ENCODE data around the gene LZTR1.

Gene LZTR1

DNA sequence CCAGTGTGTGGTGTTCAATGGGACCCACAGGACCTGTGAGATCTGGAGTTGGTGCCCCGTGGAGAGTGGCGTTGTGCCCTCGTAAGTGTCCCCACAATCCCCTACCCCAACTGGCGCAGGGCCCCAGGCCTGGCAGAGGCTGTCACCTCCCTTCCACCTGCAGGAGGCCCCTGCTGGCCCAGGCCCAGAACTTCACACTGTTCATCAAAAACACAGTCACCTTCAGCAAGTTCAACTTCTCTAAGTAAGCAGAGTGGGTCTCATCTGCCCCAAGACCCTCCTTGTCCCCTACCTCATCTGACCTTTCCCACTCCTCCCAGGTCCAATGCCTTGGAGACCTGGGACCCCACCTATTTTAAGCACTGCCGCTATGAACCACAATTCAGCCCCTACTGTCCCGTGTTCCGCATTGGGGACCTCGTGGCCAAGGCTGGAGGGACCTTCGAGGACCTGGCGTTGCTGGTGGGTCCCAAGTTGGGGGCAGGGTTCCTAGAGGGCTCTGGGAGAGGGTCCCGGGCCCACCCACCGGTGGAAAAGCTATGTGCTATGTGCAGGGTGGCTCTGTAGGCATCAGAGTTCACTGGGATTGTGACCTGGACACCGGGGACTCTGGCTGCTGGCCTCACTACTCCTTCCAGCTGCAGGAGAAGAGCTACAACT lies 41.0 kb downstream of the LZTR1 start:
- H2BK15ac ChIP-seq (ENCODE audit: low read length): no peak overlapping the region
- H3K4me3 ChIP-seq (ENCODE audit: low read length in 2 of 2): peak overlapping the region in 1 of 2 donors; percentile 43
- H3K4ac ChIP-seq (ENCODE audit: low read length): peak overlapping the region; percentile 11
- no CpG with 5 or more reads among the region's 13 CpGs for WGBS, 2 donors (ENCODE audit: extremely low coverage in 2 of 2, insufficient read length in 2 of 2, insufficient replicate concordance in 1 of 2)
- no peak overlapping the region for H4K91ac ChIP-seq (ENCODE audit: low read depth, low read length, poor library complexity)
- H3K14ac ChIP-seq (ENCODE audit: low read length): no peak overlapping the region
- H3K23ac ChIP-seq (ENCODE audit: low read depth, low read length, poor library complexity): no peak overlapping the region
- H2BK12ac ChIP-seq (ENCODE audit: low read length): no peak overlapping the region
- H3K4me1 ChIP-seq (ENCODE audit: control insufficient read depth in 2 of 2, insufficient read depth in 1 of 2, low read depth in 1 of 2, low read length in 2 of 2): peaks cover 0 to 2% of the 10 kb centered on the region in 2 donors
- H3K9ac ChIP-seq (ENCODE audit: low read depth, low read length, poor library complexity): no peak overlapping the region
- H2BK120ac ChIP-seq (ENCODE audit: low read depth, low read length): peak overlapping the region; percentile 61
- H4K8ac ChIP-seq (ENCODE audit: low read depth, low read length): no peak overlapping the region
- no peak overlapping the region for H2AFZ ChIP-seq (ENCODE audit: low read length)
- H3K4me2 ChIP-seq (ENCODE audit: insufficient read depth, low read length, poor library complexity, severe bottlenecking): no peak overlapping the region
- peak overlapping the region; percentile 75 for H2BK5ac ChIP-seq (ENCODE audit: low read length)
- no peak overlapping the region for H3K27ac ChIP-seq (replicated peaks; ENCODE audit: low read length)
- H3K27me3 ChIP-seq (ENCODE audit: control insufficient read depth in 3 of 3, insufficient read depth in 3 of 3, low read depth in 1 of 3, low read length in 3 of 3): peaks cover 0 to 9% (median 0%) of the 10 kb centered on the region in 3 experiments
- H3K18ac ChIP-seq (ENCODE audit: low read length): no peak overlapping the region
- DNase-seq (ENCODE audit: low spot score): no peak
- peak overlapping the region; percentile 95 for H2AK5ac ChIP-seq (ENCODE audit: low read depth, low read length)
- peaks cover 0 to 5% of the 10 kb centered on the region in 2 donors for H3K9me3 ChIP-seq (replicated peaks in 1 of 2; ENCODE audit: control insufficient read depth in 2 of 2, insufficient read depth in 1 of 2, low read depth in 1 of 2, low read length in 2 of 2)
- H3K79me1 ChIP-seq (ENCODE audit: low read depth, low read length): peaks cover 3% of the 10 kb centered on the region
- H3K36me3 ChIP-seq (replicated peaks in 1 of 2; ENCODE audit: control insufficient read depth in 2 of 2, insufficient read depth in 2 of 2, low read length in 2 of 2): no peaks in the 10 kb centered on the region

GRCh38 chr22:21025266-21025665 lies 43.2 kb downstream of the LZTR1 start:
- Histone ChIP-seq H3K9me3 (replicated peaks in 1 of 2; ENCODE audit: control insufficient read depth in 2 of 2, insufficient read depth in 1 of 2, low read depth in 1 of 2, low read length in 2 of 2) (peaks cover 0 to under 1% of the 10 kb centered on the region in 2 donors), H4K91ac (ENCODE audit: low read depth, low read length, poor library complexity) (no peak overlapping the region), H3K36me3 (replicated peaks in 1 of 2; ENCODE audit: control insufficient read depth in 2 of 2, insufficient read depth in 2 of 2, low read length in 2 of 2) (no peaks in the 10 kb centered on the region), H2BK12ac (ENCODE audit: low read length) (no peak overlapping the region), H2AFZ (ENCODE audit: low read length) (no peak overlapping the region), H3K9ac (ENCODE audit: low read depth, low read length, poor library complexity) (no peak overlapping the region), H3K4me1 (ENCODE audit: control insufficient read depth in 2 of 2, insufficient read depth in 1 of 2, low read depth in 1 of 2, low read length in 2 of 2) (peaks cover 2 to 8% of the 10 kb centered on the region in 2 donors), H2AK5ac (ENCODE audit: low read depth, low read length) (peak overlapping the region; percentile 83), H4K8ac (ENCODE audit: low read depth, low read length) (no peak overlapping the region), H3K79me1 (ENCODE audit: low read depth, low read length) (peaks cover 1% of the 10 kb centered on the region), H3K4me2 (ENCODE audit: insufficient read depth, low read length, poor library complexity, severe bottlenecking) (no peak overlapping the region), H2BK120ac (ENCODE audit: low read depth, low read length) (no peak overlapping the region), H2BK5ac (ENCODE audit: low read length) (no peak overlapping the region), H3K18ac (ENCODE audit: low read length) (no peak overlapping the region), H3K27ac (replicated peaks; ENCODE audit: low read length) (no peak overlapping the region), H3K4me3 (ENCODE audit: low read length in 2 of 2) (no peak overlapping the region), H3K27me3 (ENCODE audit: control insufficient read depth in 3 of 3, insufficient read depth in 3 of 3, low read depth in 1 of 3, low read length in 3 of 3) (peaks cover 0 to 22% (median 0%) of the 10 kb centered on the region in 3 experiments), H3K4ac (ENCODE audit: low read length) (peak overlapping the region; percentile 26), H3K14ac (ENCODE audit: low read length) (no peak overlapping the region), H2BK15ac (ENCODE audit: low read length) (no peak overlapping the region), H3K23ac (ENCODE audit: low read depth, low read length, poor library complexity) (peak overlapping the region; percentile 75)
- WGBS, 2 donors (ENCODE audit: extremely low coverage in 2 of 2, insufficient read length in 2 of 2, insufficient replicate concordance in 1 of 2): no CpG with 5 or more reads among the region's 8 CpGs
- no peak for DNase-seq (ENCODE audit: low spot score)

GRCh38 chr22:21025763-21026755 lies 44.0 kb downstream of the LZTR1 start:
- Histone ChIP-seq H3K14ac (ENCODE audit: low read length) (peak overlapping the region; percentile 89), H2BK15ac (ENCODE audit: low read length) (peak overlapping the region; percentile 85), H4K91ac (ENCODE audit: low read depth, low read length, poor library complexity) (peak overlapping the region; percentile 30), H2AFZ (ENCODE audit: low read length) (no peak overlapping the region), H3K36me3 (replicated peaks in 1 of 2; ENCODE audit: control insufficient read depth in 2 of 2, insufficient read depth in 2 of 2, low read length in 2 of 2) (no peaks in the 10 kb centered on the region), H3K23ac (ENCODE audit: low read depth, low read length, poor library complexity) (peak overlapping the region; percentile 65), H3K4ac (ENCODE audit: low read length) (peak overlapping the region; percentile 53), H2AK5ac (ENCODE audit: low read depth, low read length) (peak overlapping the region; percentile 92), H3K18ac (ENCODE audit: low read length) (peak overlapping the region; percentile 81), H3K27ac (replicated peaks; ENCODE audit: low read length) (no peak overlapping the region), H4K8ac (ENCODE audit: low read depth, low read length) (peak overlapping the region; percentile 82), H3K9ac (ENCODE audit: low read depth, low read length, poor library complexity) (peak overlapping the region; percentile 21), H2BK5ac (ENCODE audit: low read length) (no peak overlapping the region), H2BK12ac (ENCODE audit: low read length) (peak overlapping the region; percentile 84), H3K4me3 (ENCODE audit: low read length in 2 of 2) (no peak overlapping the region), H3K4me1 (ENCODE audit: control insufficient read depth in 2 of 2, insufficient read depth in 1 of 2, low read depth in 1 of 2, low read length in 2 of 2) (peaks cover 2 to 8% of the 10 kb centered on the region in 2 donors), H3K4me2 (ENCODE audit: insufficient read depth, low read length, poor library complexity, severe bottlenecking) (no peak overlapping the region), H2BK120ac (ENCODE audit: low read depth, low read length) (peak overlapping the region; percentile 81), H3K79me1 (ENCODE audit: low read depth, low read length) (peaks cover 1% of the 10 kb centered on the region), H3K27me3 (ENCODE audit: control insufficient read depth in 3 of 3, insufficient read depth in 3 of 3, low read depth in 1 of 3, low read length in 3 of 3) (peaks cover 0 to 29% (median 5%) of the 10 kb centered on the region in 3 experiments), H3K9me3 (replicated peaks in 1 of 2; ENCODE audit: control insufficient read depth in 2 of 2, insufficient read depth in 1 of 2, low read depth in 1 of 2, low read length in 2 of 2) (peaks cover 0 to 2% of the 10 kb centered on the region in 2 donors)
- DNase-seq (ENCODE audit: low spot score): no peak
- WGBS, 2 donors (ENCODE audit: extremely low coverage in 2 of 2, insufficient read length in 2 of 2, insufficient replicate concordance in 1 of 2): no CpG with 5 or more reads among the region's 27 CpGs
